Skin of body (tissue), 2 donors: ENCODE results near the gene FOXL2NB. TPM values are rescaled to one million over a fixed set of nuclear protein-coding genes. Genes with fewer than 3 reads are reported as not detected.

Experiments used
- DNase-seq: peaks from one replicate; lab custom pipeline; 2025; lab: John Stamatoyannopoulos, UW
- total RNA-seq: library from RNA; depleted of rRNA; stranded (reverse); fragments of >200 nt; gene quantifications from one replicate; pipeline ENCODE4 v1.2.3, GENCODE V29; 2014

The FOXL2NB gene
- total RNA-seq, 1 donor from 2014 or later, result 0.39 TPM

- DNase-seq, result no peak
These were observed 18.2 kb upstream of the FOXL2NB start for GRCh38 chr3:138928727-138929372.

GRCh38 chr3:138933068-138933668 is 13.8 kb upstream of the FOXL2NB start:
- DNase-seq, result no peak

DNA sequence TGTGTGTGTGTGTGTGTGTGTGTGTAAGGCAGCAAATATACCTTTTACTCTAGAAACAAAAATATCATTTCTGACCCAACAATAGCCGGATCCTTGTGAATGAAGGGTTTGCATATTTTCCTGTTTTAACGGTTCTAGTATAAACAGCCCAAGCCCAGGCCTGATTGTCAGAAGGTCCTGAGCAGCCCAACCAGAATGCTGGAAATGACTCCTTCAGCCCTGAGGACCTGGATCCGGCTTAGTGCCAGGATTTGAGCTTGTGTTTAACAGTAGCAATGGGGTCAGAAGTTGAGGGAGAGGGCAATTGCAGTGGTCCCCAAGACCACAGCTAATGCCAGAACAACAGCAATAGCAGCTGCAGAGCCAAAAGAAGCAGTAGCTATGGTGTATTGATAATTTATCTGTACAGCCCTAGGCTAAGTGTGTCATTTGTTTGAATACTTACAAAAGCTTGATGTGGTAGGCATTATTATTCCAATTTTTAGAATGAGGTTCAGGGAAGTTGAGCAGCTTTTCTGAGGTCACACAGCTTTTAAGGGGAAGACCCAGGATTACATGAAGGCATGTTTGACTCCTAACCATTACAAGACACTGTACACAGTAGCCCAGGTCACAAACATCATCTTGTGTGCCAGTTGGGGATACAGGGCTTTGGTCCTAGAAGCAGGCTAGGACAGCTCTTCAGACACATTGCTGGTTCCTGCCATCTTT is 12.9 kb upstream of the FOXL2NB start:
- DNase-seq, result no peak

- DNase-seq, result no peak
These were observed 11.5 kb upstream of the FOXL2NB start for GRCh38 chr3:138935505-138935862.

DNA sequence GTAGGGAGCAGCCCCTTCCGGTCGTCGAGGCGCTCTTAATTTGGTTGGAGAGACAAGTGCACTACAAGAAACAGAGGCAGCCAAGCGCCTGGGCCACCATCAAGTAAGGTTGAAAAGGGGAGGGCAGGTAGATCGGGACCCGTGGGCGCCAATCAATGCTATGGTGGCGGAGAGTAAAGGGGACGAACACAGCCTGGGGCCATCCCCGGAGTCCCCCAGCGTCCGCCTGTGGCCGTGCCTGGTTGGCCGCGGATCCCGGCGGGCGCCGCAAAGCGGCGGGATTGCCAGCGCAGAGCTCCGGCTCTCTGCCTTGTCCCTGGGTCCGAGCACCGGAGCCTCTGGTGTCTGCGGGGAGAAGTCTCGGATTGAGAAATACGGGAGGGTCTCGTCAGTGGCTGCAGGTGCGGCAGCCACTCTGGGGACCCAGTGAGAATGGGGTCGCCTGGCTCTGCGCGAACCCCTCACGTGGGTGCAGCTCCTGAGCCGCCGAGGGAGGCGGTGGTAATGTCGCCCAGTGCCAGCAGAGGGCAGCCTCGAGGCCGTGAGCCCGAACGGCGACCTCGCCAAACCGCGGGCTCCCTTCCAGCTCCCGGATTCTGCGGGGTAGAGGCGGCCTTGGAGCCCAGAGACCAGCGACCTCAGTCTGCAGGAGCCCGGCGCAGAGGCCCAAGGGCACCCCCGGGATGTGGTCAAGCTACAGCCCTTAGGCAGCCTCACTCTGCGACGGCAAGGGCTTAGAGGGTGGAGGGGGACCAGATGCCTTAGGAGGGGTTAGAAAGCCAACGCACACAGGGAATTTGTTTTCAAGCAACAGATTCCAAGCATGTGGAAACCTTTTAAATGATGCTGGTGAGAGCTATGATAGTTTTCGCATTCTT is 10.9 kb upstream of the FOXL2NB start:
- peak; percentile 17 for DNase-seq

DNA sequence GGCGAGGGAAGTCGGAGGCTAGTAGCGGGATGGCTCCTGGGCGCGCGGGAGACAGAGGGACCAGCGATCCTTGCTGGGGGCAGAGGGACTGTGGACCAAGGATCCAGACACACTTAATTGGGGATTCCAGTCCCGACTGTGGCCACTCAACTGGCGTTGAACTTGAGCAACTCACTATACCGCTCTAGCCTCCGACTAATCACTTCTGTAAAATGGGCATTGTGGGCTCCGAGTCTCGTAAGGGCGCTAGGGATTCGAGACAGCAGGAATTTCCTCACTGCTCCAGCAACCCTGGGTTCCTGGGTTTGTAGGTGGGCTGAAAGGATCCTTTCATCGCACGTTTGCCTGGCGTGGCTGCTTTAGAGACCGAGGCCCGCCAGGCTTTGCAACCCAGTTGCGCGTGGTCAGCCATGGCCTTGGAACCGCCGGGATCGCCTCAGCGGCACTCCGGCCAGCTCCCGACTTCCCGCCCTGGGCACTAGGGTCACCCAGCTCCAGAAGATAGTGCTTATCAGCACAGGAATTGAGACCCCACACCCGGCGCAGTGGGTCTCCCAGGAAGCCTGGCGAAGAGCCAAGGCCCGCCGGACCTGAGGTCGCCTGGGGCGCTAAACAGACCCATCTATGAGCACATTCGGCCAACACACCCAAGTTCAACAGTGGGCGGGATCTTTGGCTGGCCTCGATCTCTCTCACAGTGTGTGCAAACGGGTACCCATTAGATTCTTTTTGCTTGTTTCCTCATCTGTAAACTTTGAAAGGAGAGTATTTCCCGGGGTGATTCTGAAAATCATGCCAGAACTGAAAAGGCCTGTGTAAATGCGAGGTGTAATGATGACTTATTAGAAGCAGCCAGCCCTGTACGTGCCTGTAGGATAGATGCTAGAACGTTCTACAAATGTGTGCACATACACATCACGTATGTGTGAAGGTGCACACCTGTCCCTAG is 10.0 kb upstream of the FOXL2NB start:
- no peak for DNase-seq

GRCh38 chr3:138937690-138938055 is 9.3 kb upstream of the FOXL2NB start:
- DNase-seq, result no peak

- DNase-seq, result no peak
These were observed 8.8 kb upstream of the FOXL2NB start for GRCh38 chr3:138938056-138938876.

DNA sequence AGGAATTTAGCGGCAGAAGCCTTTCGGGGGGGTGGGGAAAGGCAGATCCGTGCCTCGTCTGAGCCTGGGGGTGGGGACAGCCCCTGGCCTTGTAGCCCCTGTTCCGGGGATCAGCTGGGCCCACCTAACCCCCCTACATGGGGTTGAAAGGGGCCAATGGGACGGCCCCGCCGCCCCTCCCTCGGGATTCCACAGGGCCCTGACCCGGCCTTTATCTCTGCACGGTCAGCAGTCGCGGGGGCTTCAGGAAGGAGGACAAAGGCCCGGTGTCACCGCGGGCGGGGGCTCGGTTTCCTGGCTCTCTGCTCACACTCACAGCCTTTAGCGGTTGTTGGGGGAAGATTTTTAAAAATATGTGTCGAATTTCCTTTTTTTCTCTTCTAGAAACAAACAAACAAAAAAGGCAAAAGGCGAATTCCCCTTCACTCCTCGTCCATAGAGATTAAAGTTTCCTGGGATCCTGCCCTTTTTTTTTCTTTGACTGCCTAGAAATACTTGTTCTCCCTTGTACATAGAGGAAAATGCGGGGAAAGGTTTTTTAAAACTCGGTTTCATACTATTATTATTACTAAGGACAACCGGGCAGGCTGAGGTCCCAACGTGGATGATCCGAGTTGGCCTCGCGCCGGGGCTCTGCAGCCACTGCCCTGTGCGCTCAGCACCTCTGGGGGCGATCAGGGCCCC is 8.0 kb upstream of the FOXL2NB start:
- no peak for DNase-seq

DNA sequence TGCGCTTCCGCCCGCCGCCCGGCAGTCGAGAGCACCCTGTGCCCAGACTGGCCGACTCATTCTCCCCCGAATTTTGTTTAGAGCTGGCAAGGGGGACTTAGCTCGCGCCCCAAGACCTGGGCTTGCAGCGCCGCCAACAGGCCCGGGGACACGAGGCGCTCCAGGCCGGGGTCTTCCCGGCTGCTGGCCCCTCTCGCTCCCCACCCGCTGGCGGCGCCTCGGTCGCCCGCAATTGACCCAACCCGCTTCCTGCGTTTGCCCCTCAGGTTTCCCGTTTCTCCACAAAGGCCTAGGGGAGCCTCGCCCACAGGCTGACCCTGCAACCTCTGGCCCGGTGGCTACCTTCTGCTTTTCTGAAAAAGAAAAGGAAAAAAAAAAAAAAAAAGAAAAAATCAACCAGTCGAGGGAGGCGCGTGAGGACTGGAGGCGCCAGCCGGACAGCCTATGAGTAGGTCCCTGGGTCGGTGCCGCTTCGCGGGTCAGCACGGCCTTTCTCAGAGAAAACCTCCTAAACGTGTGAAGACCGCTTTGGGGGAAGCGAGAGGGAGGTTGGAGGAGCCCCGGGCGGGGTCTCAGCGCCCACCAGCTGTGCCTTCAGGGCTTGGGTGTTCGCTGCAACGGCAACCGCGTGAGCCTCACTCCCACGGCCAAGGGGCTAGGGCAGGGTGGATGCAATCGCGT is 7.3 kb upstream of the FOXL2NB start:
- DNase-seq, result no peak

- DNase-seq, result no peak
These were observed 6.6 kb upstream of the FOXL2NB start for GRCh38 chr3:138940446-138940845.

GRCh38 chr3:138941259-138941885 is 5.6 kb upstream of the FOXL2NB start:
- DNase-seq, result no peak

DNA sequence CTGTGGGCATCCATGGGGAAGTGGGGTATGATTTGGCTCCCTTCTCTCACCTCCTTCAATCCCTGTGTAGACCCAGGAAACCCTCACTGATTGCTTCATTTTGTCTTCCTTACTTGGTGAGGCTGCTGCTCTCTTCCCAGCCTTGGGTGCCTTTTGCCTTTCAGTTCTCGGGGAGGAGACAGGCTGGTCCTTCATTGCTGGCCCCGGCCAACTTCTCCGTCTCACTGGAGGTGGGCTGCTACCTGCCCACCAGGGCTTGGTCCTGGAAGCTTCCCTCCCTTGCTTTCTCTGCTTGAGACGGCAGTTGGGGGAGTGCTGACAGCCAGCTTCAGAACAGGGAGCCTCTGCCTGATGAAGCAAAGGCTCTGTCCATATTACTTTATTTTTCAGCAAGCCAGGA is 4.7 kb upstream of the FOXL2NB start:
- no peak for DNase-seq

DNA sequence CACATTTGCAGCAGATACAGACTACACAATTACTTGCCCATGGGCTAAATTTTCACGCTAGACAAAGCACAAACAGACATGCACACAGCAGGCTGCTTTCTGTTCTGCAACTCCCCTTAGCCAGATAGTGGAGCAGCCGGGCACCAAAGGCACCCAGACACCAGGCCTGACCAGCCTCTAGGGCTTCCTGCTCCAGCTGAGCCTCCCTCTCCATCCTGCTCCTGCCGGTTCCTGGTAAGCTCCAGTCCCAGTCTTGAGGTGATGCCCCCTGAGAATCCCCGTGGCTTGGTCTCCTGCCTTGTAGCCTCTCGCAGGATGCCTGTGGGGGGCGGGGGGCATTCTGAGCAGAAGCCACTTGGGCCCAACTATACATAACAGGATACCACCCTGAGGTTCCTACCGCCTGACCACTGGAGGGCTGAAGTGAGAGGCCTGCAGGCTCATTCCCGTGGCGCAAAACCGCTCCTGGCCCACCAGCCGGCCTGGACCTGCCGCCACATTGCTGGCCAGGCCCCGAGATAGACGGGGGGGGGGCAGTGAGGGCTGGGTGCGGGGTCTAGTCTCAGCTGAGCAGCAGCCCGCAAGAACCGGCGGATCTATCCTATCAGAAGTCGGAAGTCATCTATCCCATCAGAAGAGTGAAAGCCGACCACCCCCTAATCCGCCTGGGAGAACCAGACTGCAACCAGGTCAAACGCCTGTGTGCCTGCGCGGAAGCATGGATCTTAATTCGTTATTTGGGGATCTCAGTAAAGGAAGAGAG is 4.0 kb upstream of the FOXL2NB start:
- DNase-seq, result no peak

DNA sequence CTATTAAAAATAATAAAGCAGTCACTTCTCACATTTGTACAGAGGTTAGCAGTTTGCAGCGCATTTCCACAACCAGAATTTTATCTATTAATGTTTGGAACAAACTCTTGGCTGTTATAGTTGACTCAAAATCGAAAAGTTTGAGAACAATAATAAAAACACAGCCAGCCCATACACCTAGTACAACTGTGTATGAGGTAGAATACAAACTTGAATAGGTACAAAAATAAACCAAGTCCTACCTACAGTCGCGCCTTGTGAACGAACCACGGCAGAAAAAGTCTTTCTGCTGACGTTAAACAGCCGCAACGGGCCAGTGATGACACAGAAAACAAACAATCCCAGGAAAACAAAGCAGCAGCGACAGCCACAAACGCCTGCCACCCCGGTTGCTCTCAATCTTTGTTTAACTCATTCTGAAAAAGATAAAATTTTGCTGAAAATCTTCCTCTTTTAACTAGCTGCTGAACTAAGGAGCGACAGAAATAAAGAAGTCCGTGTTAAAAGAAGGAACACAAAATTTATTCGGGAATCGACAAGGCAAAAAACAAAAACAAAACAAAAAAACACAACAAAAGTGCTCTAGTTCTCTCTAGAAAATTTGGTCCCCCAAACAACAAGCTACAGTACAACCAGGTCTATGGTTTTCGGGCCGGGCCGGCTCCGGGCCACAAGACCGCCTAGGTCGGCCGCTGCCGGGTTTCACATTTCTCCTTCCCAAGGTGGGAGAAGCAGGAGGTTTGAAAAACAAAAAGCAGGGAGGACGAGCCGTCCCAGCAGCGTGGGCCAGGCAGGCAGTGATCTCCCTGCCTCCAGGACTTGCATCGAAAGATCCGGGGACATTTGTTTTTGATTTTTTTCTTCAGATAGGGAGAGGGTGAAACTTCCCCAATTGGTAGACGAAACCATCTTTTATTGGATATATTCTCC is 3.0 kb upstream of the FOXL2NB start:
- DNase-seq, result peak; percentile 19

DNA sequence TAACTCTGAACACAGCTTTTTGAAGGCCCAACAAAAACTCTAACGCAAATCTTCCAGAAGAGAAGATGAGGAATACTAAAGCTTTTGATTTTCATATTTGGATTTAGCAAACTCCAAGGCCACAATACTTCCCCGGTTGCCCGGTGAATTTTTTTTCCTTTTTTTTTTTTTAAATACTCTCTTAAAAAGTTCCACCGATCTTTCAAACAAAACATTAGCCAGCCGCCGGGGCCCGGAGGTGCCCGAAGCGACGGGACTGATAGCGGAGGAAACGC is 2.4 kb upstream of the FOXL2NB start:
- DNase-seq, result no peak
